GM10266 (cell line): ENCODE data around the gene LONP2.
"Not testable (repeated sequence)": the region's sequence is repeated elsewhere in the genome, so short reads cannot be mapped to it uniquely, and the experiment has no call there.

Experiments
- DNase-seq: peaks from one replicate; pipeline ENCODE4 v3.0.0; 2012; ENCODE audit errors: extremely low spot score
- CTCF ChIP-seq: IDR thresholded peaks from 2 replicates; pipeline ENCODE4 v1.5.1; 2012; ENCODE audit warnings: mild to moderate bottlenecking, low read depth; ENCODE audit not compliant: control insufficient read depth, insufficient read depth; ENCODE audit errors: missing control alignments

LONP2 gene

GRCh38 chr16:48385253-48386150, 141.4 kb downstream of the LONP2 start, which contains the start of gene SIAH1:
Gene SIAH1, minus strand, starts transcription at chr16:48385413. Its CDS starts 22,985 bp downstream, at chr16:48362428.
- peak; percentile 97 for DNase-seq
- no peak for TF ChIP-seq CTCF

- no peak for DNase-seq
- TF ChIP-seq CTCF: no peak
Observed at GRCh38 chr16:48386559-48387312, 142.6 kb downstream of the LONP2 start.

DNA sequence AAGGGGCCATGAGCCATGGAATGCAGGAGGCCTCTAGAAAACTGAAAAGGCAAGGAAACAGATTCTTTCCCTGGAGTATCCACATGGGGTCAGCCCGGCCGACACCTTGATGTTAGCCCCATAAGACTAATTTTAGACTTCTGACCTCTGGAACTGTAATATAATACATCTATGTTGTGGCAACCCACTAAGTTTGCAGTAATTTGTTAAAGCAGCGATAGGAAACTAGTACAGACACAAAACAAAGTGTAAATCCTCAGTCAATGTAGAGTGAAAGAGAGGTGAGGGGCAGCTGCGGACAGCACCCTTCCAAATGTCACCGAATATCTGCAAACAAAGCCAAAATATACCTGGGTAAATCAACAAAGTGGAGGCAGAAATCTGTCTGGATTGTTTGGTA, 148.3 kb downstream of the LONP2 start:
- no peak for TF ChIP-seq CTCF
- DNase-seq: no peak

- no peak for TF ChIP-seq CTCF
- no peak for DNase-seq
Observed at GRCh38 chr16:48393485-48394354, 149.6 kb downstream of the LONP2 start.

- TF ChIP-seq CTCF: no peak
- DNase-seq: no peak
Observed at GRCh38 chr16:48394355-48394703, 150.2 kb downstream of the LONP2 start.

GRCh38 chr16:48395375-48395774, 151.3 kb downstream of the LONP2 start:
- no peak for TF ChIP-seq CTCF
- DNase-seq: no peak

DNA sequence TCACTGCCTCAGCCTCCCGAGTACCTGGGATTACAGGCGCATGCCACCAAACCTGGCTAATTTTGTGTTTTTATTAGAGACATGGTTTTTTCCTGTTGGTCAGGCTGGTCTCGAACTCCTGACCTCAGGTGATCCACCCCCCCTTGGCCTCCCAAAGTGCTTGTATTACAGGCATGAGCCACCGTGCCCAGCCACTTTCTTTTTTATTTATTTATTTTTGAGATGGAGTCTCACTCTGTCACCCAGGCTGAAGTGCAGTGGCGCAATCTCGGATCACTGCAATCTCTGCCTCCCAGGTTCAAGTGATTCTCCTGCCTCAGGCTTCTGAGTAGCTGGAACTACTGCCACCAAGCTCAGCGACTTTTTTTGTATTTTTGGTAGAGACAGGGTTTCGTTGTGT, 158.4 kb downstream of the LONP2 start:
- not testable (repeated sequence) for DNase-seq
